H9 (cell line): ENCODE data around the gene FRAS1. TPM values are rescaled to one million over a fixed set of nuclear protein-coding genes. Genes with fewer than 3 reads are reported as not detected.

ENCODE experiments used
- DNase-seq: peaks from one replicate; pipeline ENCODE4 v3.0.0-alpha.2; 2017
- H2AFZ ChIP-seq: one replicate; pipeline ENCODE4 v1.6.1; 2013; ENCODE audit warnings: mild to moderate bottlenecking, low read length, control low read depth, moderate library complexity
- H2AK5ac ChIP-seq: 2 replicates; pipeline ENCODE4 v1.6.1; 2013; ENCODE audit warnings: low read length, control low read depth, mixed read lengths; ENCODE audit not compliant: insufficient read length
- H2BK120ac ChIP-seq: one replicate; pipeline ENCODE4 v1.6.1; 2013; ENCODE audit warnings: low read depth, mild to moderate bottlenecking, low read length, control low read depth, inconsistent platforms; ENCODE audit not compliant: poor library complexity, severe bottlenecking
- H2BK12ac ChIP-seq: 2 replicates; pipeline ENCODE4 v1.6.1; 2013; ENCODE audit warnings: low read length, control low read depth, mixed read lengths, low read depth; ENCODE audit not compliant: insufficient read length
- H2BK15ac ChIP-seq: 2 replicates; pipeline ENCODE4 v1.6.1; 2013; ENCODE audit warnings: low read depth, low read length, control low read depth
- H2BK20ac ChIP-seq: one replicate; pipeline ENCODE4 v1.6.1; 2013; ENCODE audit warnings: low read depth, mild to moderate bottlenecking, low read length, control low read depth, inconsistent platforms; ENCODE audit not compliant: poor library complexity, severe bottlenecking
- H2BK5ac ChIP-seq: 2 replicates; pipeline ENCODE4 v1.6.1; 2013; ENCODE audit warnings: low read length, control low read depth, mixed read lengths; ENCODE audit not compliant: insufficient read length
- H3K14ac ChIP-seq: 2 replicates; pipeline ENCODE4 v1.6.1; 2013; ENCODE audit warnings: low read length, control low read depth; ENCODE audit not compliant: insufficient read depth
- H3K18ac ChIP-seq: 2 replicates; pipeline ENCODE4 v1.6.1; 2013; ENCODE audit warnings: low read depth, mild to moderate bottlenecking, mixed read lengths, low read length, control low read depth; ENCODE audit not compliant: insufficient read length
- H3K23ac ChIP-seq: 2 replicates; pipeline ENCODE4 v1.6.1; 2013; ENCODE audit warnings: low read length, control low read depth, mixed read lengths, low read depth; ENCODE audit not compliant: insufficient read length
- H3K23me2 ChIP-seq: 2 replicates; pipeline ENCODE4 v1.6.1; 2013; ENCODE audit warnings: low read depth, mild to moderate bottlenecking, mixed read lengths, low read length, control low read depth; ENCODE audit not compliant: insufficient read length, poor library complexity, severe bottlenecking
- H3K27ac ChIP-seq: 2 replicates; pipeline ENCODE4 v1.5.1; 2013; ENCODE audit warnings: low read length, control low read depth, mixed read lengths, low read depth; ENCODE audit not compliant: insufficient read length
- H3K27me3 ChIP-seq: 2 replicates; pipeline ENCODE4 v1.6.1; 2013; ENCODE audit warnings: low read length, control low read depth, inconsistent platforms; ENCODE audit not compliant: insufficient read depth
- H3K4ac ChIP-seq: 2 replicates; pipeline ENCODE4 v1.6.1; 2013; ENCODE audit warnings: low read depth, mild to moderate bottlenecking, control low read depth, inconsistent platforms, low read length, moderate library complexity
- H3K4me1 ChIP-seq: 2 replicates; pipeline ENCODE4 v1.6.1; 2013; ENCODE audit warnings: low read length, control low read depth, inconsistent platforms; ENCODE audit not compliant: insufficient read depth
- H3K4me2 ChIP-seq: 2 replicates; pipeline ENCODE4 v1.6.1; 2013; ENCODE audit warnings: low read length, control low read depth, mixed read lengths; ENCODE audit not compliant: insufficient read length, insufficient read depth
- H3K56ac ChIP-seq: 2 replicates; pipeline ENCODE4 v1.6.1; 2013; ENCODE audit warnings: low read depth, mild to moderate bottlenecking, mixed read lengths, low read length, control low read depth; ENCODE audit not compliant: insufficient read length
- H3K79me1 ChIP-seq: 2 replicates; pipeline ENCODE4 v1.6.1; 2013; ENCODE audit warnings: low read depth, mild to moderate bottlenecking, moderate library complexity, low read length, control low read depth, inconsistent platforms; ENCODE audit not compliant: insufficient read depth, poor library complexity, severe bottlenecking
- H3K79me2 ChIP-seq: 2 replicates; pipeline ENCODE4 v1.6.1; 2013; ENCODE audit warnings: low read length, control low read depth, inconsistent platforms; ENCODE audit not compliant: insufficient read depth
- H3K9ac ChIP-seq: 2 replicates; pipeline ENCODE4 v1.6.1; 2013; ENCODE audit warnings: low read length, control low read depth, mixed read lengths; ENCODE audit not compliant: insufficient read length; ENCODE audit errors: extremely low read depth
- H3K9me3 ChIP-seq: one replicate; pipeline ENCODE4 v1.6.1; 2013; ENCODE audit warnings: low read depth, low read length, inconsistent platforms; ENCODE audit not compliant: control insufficient read depth
- H3T11ph ChIP-seq: one replicate; pipeline ENCODE4 v1.6.1; 2013; ENCODE audit warnings: mild to moderate bottlenecking, low read length, control low read depth, inconsistent platforms
- H4K20me1 ChIP-seq: one replicate; pipeline ENCODE4 v1.6.1; 2013; ENCODE audit not compliant: control insufficient read depth, insufficient read length, insufficient read depth
- H4K5ac ChIP-seq: 2 replicates; pipeline ENCODE4 v1.6.1; 2013; ENCODE audit warnings: low read depth, mild to moderate bottlenecking, mixed read lengths, low read length, control low read depth; ENCODE audit not compliant: insufficient read length
- H4K8ac ChIP-seq: replicated peaks from 2 replicates; pipeline ENCODE4 v1.6.1; 2013; ENCODE audit warnings: low read length, control low read depth, mixed read lengths, low read depth; ENCODE audit not compliant: insufficient read length
- H4K91ac ChIP-seq: 2 replicates; pipeline ENCODE4 v1.6.1; 2013; ENCODE audit warnings: low read depth, mild to moderate bottlenecking, moderate library complexity, mixed read lengths, low read length, control low read depth; ENCODE audit not compliant: insufficient read length
- H3K27ac Mint-ChIP-seq, 3 experiments: 2 replicates in 2 of 3; 3 replicates in 1 of 3; pipeline ENCODE4 v1.8.0; 2020 to 2021; ENCODE audit warnings: mixed read lengths in 3 of 3, mild to moderate bottlenecking in 1 of 3, moderate library complexity in 1 of 3
- H3K27me3 Mint-ChIP-seq: 2 replicates; pipeline ENCODE4 v1.8.0; 2021; ENCODE audit warnings: low read depth, mild to moderate bottlenecking, moderate library complexity, mixed read lengths
- H3K36me3 Mint-ChIP-seq, 3 experiments: 2 replicates in 2 of 3; 3 replicates in 1 of 3; pipeline ENCODE4 v1.8.0; 2020 to 2021; ENCODE audit warnings: low read depth in 3 of 3, mixed read lengths in 3 of 3; ENCODE audit not compliant: insufficient read depth in 1 of 3
- H3K4me1 Mint-ChIP-seq, 2 experiments: 2 replicates each; pipeline ENCODE4 v1.8.0; 2020; ENCODE audit warnings: mixed read lengths in 2 of 2
- H3K4me3 Mint-ChIP-seq, 2 experiments: 2 replicates in 1 of 2; 3 replicates in 1 of 2; pipeline ENCODE4 v1.8.0; 2020 to 2021; ENCODE audit warnings: mild to moderate bottlenecking in 2 of 2, mixed read lengths in 2 of 2, moderate library complexity in 1 of 2
- H3K9me3 Mint-ChIP-seq, 2 experiments: 2 replicates in 1 of 2; 3 replicates in 1 of 2; pipeline ENCODE4 v1.8.0; 2020; ENCODE audit warnings: mild to moderate bottlenecking in 2 of 2, mixed read lengths in 2 of 2, moderate library complexity in 1 of 2
- CTCF ChIP-seq: fragments of 200-600 bp; sonication (generic); conservative IDR thresholded peaks from 3 replicates; pipeline ENCODE4 v1.8.0; 2021; ENCODE audit warnings: antibody characterized with exemption, mild to moderate bottlenecking
- WGBS: extraction: QIAGEN DNeasy Blood & Tissue Kit; methylation state at CpG from one replicate; pipeline ENCODE4 v1.1.7; 2013; ENCODE audit warnings: missing lambda C conversion rate, low lambda C conversion rate, mixed read lengths; ENCODE audit not compliant: insufficient read length; ENCODE audit errors: extremely low coverage; 5-methylcytosine and 5-hydroxymethylcytosine counted together
- total RNA-seq: library from RNA; stranded (reverse); gene quantifications from 2 replicates; pipeline ENCODE4 v1.2.1, GENCODE V29; 2021

Gene FRAS1
- total RNA-seq, 1 experiment from 2014 or later: 58.5 TPM

GRCh38 chr4:78509043-78509442 is 451.9 kb downstream of the FRAS1 start:
- no peak overlapping the region for H2AK5ac ChIP-seq

More at GRCh38 chr4:78509043-78509442, 451.9 kb downstream of the FRAS1 start:
- no peak overlapping the region for H3K14ac ChIP-seq
- H2BK20ac ChIP-seq: no peak overlapping the region
- no peak overlapping the region for H3K4me2 ChIP-seq
- H3K9me3 ChIP-seq: no peaks in the 10 kb centered on the region
- H3K27me3 Mint-ChIP-seq: no peaks in the 10 kb centered on the region
- H3K79me2 ChIP-seq: no peaks in the 10 kb centered on the region
- peaks cover 17 to 39% (median 31%) of the 10 kb centered on the region in 3 experiments; a peak in 6 of 7 replicates for H3K36me3 Mint-ChIP-seq
- H2AFZ ChIP-seq: no peak overlapping the region
- no peak overlapping the region for H2BK12ac ChIP-seq
- H3K18ac ChIP-seq: no peak overlapping the region
- TF ChIP-seq CTCF: no peak
- H3K23me2 ChIP-seq: no peaks in the 10 kb centered on the region
- no peak overlapping the region for H2BK120ac ChIP-seq
- no peaks in the 10 kb centered on the region for H4K20me1 ChIP-seq
- no peak overlapping the region for H4K8ac ChIP-seq
- DNase-seq: no peak
- peaks cover 10 to 17% of the 10 kb centered on the region in 2 experiments for H3K4me1 Mint-ChIP-seq
- no peak overlapping the region for H3K4me3 Mint-ChIP-seq
- H3K4me1 ChIP-seq: no peaks in the 10 kb centered on the region
- no peak overlapping the region for H3K56ac ChIP-seq
- no peak overlapping the region for H3K4ac ChIP-seq
- no peaks in the 10 kb centered on the region for H3K9me3 Mint-ChIP-seq
- no peak overlapping the region for H4K5ac ChIP-seq
- no peak overlapping the region for H3T11ph ChIP-seq
- H3K79me1 ChIP-seq: no peaks in the 10 kb centered on the region
- H2BK15ac ChIP-seq: no peak overlapping the region
- no peak overlapping the region for H3K9ac ChIP-seq
- H3K27me3 ChIP-seq: no peaks in the 10 kb centered on the region
- H4K91ac ChIP-seq: no peak overlapping the region
- WGBS: no CpG with 5 or more reads among the region's 2 CpGs
- H3K27ac Mint-ChIP-seq: no peak overlapping the region
- H3K23ac ChIP-seq: no peak overlapping the region
- no peak overlapping the region for H3K27ac ChIP-seq
- H2BK5ac ChIP-seq: no peak overlapping the region
